LoVo (cell line): ENCODE data around the gene FAM216A.

Source experiments
- DNase-seq: peaks from one replicate; pipeline ENCODE4 v3.0.0-alpha.2; 2016; ENCODE audit warnings: low spot score

Gene FAM216A

DNA sequence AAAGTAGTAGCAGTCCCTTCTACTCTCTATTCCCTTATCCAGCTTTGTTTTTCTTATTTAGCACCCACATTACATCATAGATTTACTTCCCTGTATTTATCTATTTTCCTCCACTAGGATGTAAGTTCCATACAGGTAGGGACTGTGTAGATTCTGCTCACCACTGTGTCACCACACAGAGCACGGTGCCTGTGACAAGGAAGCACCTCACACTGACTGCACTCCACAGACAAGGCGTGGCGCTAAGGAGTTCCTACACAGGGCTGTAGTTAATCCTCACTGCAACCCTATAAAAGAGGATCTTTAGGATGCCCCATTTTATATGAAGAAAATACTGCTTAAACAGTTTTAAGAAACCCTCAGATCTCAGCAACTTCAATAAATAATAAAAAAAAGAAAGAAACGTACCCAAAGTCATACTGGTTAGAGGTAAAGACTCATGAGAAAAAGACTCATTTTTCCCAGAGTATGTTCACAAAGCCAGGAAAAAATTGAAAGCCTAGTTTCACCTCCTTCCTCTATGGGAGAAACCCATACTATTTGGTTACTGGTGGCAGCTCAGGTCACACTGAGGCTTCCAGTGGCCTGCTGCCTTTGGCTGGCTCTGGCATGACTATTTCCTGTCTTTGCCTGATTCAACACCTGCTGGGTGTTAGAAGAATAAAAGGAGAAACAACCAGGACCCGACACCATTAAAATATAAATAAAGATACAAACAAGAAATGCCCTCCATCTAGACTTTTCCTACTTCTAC is 70.4 kb downstream of the FAM216A start:
- DNase-seq: no peak
